ENCODE measurements around the gene ARHGAP18.

Gene ARHGAP18

GRCh38 chr6:129691043-129691640 lies 18.8 kb downstream of the ARHGAP18 start:
- DNase-seq: no peak

DNA sequence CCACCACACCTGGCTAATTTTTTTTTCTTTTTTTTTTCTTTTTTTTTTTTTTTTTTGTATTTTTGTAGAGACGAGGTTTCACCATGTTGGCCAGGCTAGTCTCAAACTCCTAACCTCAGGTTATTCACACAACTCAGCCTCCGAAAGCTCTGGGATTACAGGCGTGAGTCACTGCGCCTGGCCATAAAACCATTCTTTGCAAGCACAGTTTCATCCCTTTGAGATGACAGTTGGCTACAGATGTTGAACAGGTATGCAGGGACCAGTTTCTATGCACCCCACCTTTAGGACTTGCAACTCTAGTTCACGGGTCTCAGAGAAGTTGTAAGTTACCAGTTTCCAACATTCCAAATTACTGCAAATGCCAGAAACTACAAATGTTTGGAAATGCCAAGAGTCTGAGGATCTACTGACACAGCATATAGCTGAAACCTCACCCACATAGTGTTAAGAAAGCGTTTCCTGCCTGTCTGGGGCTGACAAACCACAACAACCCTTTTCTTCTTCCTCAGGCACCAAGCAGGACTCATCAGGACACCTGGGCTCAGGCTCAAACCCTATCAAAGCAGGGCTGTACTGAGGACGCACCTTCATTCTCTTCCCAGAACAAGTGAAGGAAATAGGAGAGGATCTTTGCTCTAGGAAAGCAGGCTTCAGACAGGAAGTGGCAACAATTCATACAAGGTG lies 22.9 kb downstream of the ARHGAP18 start:
- DNase-seq: peak; percentile 46

- no peak for DNase-seq
Observed at GRCh38 chr6:129685662-129686031, 24.3 kb downstream of the ARHGAP18 start.

GRCh38 chr6:129684903-129685661 lies 24.9 kb downstream of the ARHGAP18 start:
- DNase-seq: no peak

DNA sequence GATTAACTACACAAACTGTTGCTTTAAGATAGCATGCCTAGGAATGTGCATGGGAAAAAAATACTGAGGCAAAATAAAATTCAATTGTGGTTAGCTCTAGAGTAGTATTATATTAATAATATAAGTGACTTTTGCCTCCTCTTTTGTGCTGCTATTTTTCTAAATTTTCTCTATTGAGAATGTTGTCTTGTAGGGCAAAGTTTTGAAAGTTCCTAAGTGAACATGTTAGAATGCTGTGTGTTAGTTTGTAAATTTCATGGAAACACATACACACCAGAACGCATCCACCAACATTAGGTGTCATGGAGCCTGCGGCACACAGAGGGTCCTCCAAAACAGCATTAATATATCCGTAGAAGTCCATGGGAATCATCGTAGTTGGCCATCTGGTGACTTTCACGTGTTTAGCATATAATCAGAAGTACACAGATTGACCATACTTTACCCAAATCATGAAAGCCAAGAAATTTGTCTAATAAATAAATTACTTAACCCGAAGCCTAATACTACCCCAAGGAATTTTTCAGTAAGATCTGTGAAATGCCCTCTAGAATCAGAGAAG lies 25.6 kb downstream of the ARHGAP18 start:
- DNase-seq: no peak

DNA sequence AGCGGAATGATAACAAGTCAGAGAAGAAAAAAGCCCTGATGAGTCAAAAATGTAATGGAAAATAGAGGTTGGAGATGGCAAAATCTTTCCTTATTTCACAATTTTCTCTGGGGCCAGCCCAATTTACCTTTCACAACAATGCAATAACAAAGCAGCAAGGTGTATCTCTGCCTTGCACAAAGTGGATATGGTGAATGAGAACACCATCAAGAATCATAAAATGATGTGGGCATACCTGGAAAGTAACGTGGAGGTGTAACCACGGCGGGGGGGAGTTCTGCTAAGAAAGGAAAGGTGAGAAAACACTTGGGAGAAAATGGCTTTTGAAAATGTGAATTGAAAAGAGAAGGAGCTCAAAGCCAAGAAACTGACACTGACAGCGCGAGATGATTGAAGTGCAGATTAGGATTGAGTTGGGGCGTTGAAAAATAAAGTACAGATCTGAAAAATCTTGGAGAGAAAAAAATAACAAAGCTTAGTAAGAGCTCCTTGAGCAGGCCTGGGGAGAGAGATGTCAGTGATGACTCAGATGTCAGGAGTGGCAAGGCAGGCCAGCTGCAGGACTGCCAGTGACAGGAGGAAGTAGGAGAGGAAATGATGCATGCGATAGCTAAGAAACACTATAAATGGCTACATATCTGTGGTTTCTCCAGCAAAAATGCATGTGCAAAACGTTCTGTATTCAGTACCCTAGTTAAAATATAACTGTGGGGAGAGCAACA lies 26.2 kb downstream of the ARHGAP18 start:
- DNase-seq: peak; percentile 68

- no peak for DNase-seq
Observed at GRCh38 chr6:129681913-129682205, 28.1 kb downstream of the ARHGAP18 start.

DNA sequence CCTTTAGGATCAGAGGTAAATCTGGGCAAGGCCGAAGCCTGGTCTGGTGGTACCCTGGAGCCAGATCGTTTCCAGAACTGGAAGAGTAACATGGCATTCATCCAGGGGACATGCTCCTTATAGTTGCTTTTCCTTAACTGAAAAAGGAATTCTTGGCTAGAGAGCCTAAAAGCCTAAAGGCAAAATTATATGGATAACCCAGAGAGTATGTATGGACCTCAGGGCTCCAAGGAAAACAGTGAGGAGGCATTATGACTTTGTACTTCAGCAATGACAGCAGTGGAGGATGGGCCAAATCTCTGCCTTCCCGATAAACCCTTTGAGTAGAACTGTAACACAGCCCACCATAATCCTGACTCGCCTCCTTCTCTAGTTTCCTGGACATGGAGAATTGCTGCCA lies 29.3 kb downstream of the ARHGAP18 start:
- DNase-seq: no peak

- no peak for DNase-seq
Observed at GRCh38 chr6:129679758-129680157, 30.2 kb downstream of the ARHGAP18 start.

GRCh38 chr6:129679275-129679674 lies 30.7 kb downstream of the ARHGAP18 start:
- no peak for DNase-seq

GRCh38 chr6:129678463-129678862 lies 31.5 kb downstream of the ARHGAP18 start:
- DNase-seq: no peak

- DNase-seq: no peak
Observed at GRCh38 chr6:129677620-129678325, 32.2 kb downstream of the ARHGAP18 start.

DNA sequence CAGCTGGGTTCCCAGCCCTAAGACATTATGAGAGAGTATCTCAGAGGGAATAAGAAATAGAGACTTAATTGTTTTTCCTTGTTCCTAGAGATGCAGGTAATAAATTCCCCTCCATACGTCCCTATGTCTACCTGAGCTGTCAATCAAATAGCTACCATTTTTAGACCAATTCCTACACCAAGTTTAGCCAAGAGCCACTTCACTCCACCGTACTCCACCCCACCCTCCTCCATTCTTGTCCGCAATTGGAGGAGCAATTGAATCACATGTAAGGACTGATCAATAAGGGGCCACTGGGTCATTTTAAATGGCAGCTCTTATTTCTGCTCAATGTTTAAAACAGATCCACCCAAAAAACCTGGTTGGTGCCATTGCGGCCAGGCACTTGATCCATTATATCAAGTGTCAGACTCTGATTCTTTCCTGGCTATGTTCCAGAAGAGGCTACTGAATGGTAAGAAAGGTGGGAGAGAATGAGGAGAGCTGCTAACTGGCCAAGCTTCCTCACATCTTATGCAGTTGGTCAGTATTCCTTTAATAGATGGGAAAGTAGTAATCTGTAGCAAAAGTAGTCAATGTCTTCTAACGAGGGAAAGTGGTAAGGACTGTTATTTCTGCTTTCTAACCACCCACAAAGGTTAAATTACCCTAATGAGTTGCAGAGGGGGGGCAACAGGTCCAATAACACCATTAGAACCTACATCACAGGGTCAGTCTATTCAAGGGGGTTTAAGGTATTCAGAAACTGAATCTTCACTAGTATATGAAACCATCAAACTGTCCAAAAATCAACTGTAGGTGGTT lies 34.1 kb downstream of the ARHGAP18 start:
- DNase-seq: no peak

GRCh38 chr6:129673748-129674147 lies 36.2 kb downstream of the ARHGAP18 start:
- no peak for DNase-seq

GRCh38 chr6:129672881-129673631 lies 36.9 kb downstream of the ARHGAP18 start:
- peak; percentile 21 for DNase-seq

- DNase-seq: no peak
Observed at GRCh38 chr6:129672341-129672682, 37.7 kb downstream of the ARHGAP18 start.

DNA sequence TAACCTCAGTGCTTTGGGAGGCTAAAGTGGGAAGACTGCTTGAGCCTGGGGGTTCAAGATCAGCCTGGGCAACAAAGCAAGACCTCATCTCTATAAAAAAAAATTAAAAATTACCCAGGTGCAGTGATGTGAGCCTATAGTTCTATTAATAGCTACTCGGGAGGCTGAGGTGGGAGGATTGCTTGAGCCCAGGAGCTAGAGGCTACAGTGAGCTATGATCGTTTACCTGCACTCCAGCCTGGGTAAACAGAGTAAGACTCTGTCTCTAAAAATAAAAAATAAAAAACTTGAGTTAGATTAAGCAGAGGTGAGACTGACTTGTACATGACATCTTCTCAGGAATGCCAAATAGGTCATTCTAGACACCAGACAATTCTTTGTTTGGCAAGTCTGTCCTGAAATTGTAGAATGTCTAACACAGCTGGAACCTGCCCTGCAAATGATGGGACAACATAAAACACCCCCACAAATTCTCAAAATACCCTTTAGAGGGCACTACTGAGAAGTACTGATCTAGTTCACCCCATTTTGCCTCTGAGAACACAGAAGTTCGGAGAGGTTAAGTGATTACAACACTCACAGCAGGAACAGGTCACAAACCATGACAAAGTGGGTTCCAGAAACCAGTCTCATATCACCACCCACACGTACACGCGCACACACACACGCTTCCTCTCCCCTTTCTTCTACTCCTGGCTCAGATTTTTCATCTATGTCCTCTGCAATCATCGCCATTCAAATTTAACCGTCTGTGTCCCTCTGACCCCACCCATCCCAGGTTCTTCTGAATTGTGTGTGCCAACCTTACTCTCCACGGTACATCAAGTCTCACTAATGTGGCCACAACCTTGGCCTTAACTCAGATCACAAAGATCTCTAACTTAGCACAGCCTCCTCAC lies 38.3 kb downstream of the ARHGAP18 start:
- DNase-seq: peak; percentile 71

- no peak for DNase-seq
Observed at GRCh38 chr6:129670634-129671033, 39.3 kb downstream of the ARHGAP18 start.

DNA sequence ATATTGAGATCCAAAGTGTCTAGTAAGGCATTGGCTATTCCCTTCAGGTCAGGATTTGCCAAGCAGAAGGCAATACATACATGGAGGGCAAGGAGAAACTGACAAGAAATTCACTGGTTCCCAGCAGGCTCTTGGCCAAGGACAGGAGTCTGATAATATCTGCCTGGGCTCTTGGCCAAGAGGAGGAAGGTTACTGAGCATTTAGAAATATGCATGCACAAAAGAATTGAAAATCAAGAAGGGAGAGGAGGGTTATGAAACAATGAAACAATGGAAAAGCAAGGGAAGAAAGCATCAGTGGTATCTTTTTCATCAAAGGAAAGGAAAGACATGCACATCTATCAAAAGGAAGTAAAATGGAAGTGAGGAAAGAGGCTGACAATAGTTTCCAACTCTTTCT lies 42.4 kb downstream of the ARHGAP18 start:
- DNase-seq: no peak

DNA sequence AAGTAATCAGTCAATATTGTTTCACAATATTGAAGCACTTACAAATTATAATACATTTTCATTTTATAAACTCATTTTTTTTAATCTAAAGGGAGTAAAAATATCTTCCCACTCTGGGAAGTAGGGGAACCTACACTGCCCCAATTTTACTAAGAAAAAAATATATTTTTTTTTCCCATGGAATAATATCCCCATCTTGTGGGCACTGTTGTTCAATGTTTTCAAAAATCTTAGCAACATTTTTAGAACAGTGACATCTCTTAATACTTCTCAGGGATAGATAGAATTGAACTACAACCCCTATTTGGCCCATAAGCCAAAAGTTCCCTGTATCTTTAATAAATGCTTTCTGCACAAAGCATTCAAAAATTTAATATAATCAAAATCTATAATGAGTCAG lies 42.9 kb downstream of the ARHGAP18 start:
- DNase-seq: no peak

Measured in stimulated activated CD4-positive, alpha-beta T cell treated with anti-CD3 and anti-CD28 coated beads, Interleukin-4, amount 100 ng/mL, for 24 hours (primary cell).